Gastrocnemius medialis (tissue), 4 donors: Measurements from ENCODE around the gene S100A1.

ENCODE experiments used
- CTCF ChIP-seq, 5 experiments: fragments of 450-650 bp in 3 of 5; fragments of 200-600 bp in 2 of 5; sonication (generic) in 2 of 5; IDR thresholded peaks in 4 of 5; conservative IDR thresholded peaks in 1 of 5; 1 replicate in 4 of 5; 2 replicates in 1 of 5; pipeline ENCODE4 v1.5.1; 2016 to 2019; ENCODE audit warnings: antibody characterized with exemption in 5 of 5, mild to moderate bottlenecking in 3 of 5, moderate library complexity in 3 of 5
- POLR2A ChIP-seq, 2 donors: fragments of 450-650 bp; IDR thresholded peaks; one replicate each; pipeline ENCODE4 v1.6.1; 2017; ENCODE audit warnings: antibody characterized with exemption in 2 of 2, mild to moderate bottlenecking in 2 of 2, moderate library complexity in 2 of 2

DNA sequence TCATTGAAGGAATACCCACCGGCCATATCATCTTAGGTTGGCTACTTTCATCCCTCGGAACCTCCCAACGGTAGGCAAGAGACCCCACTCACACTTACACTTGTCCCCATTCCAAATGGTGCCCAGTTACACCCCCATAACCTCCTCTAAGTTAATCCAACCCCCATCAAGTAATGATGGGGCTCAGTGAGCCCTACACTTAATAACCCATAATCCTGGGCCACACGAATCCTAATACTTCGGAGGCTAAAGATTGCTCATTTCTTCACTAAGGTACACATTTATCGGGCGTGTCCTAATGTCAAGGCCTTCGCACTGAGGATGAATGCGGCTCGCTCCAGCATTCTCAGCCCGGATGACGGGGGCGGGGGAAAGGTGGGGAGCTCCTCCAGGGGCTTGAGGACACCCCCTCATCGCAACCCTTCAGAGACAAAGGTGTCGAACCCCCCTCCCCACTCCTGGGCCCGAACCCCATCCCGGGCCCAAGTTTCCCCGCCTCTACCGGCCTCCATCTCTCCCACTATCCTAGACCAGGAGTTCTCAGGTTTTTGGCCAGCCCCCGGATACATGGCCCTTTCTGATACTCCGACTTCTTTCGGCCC, 42.1 kb downstream of the S100A1 start:
- TF ChIP-seq POLR2A (IDR thresholded peaks at IDR 0.05) (no peak), CTCF (IDR thresholded peaks at IDR 0.05 in 4 of 5, conservative IDR thresholded peaks at IDR 0.05 in 1 of 5) (no peak)
